ENCODE data around the gene ZFYVE21.

The ZFYVE21 gene

DNA sequence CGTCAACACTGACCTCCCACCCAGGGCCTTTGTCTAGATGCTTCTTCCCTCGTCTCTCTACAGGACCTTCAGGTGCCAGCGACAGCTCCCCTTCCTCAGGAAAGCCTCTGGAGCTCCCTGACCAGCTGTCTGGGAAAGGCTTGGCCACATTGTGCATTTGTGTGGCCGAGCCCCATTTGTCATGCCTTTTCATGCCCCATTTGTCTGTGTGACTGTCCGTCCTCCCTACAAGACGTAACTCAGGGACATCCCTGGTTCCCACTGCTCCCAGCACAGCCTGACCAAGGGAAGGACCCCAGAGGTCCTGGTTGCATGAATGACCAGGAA is 23.8 kb downstream of the ZFYVE21 start:
- no peak for DNase-seq

DNA sequence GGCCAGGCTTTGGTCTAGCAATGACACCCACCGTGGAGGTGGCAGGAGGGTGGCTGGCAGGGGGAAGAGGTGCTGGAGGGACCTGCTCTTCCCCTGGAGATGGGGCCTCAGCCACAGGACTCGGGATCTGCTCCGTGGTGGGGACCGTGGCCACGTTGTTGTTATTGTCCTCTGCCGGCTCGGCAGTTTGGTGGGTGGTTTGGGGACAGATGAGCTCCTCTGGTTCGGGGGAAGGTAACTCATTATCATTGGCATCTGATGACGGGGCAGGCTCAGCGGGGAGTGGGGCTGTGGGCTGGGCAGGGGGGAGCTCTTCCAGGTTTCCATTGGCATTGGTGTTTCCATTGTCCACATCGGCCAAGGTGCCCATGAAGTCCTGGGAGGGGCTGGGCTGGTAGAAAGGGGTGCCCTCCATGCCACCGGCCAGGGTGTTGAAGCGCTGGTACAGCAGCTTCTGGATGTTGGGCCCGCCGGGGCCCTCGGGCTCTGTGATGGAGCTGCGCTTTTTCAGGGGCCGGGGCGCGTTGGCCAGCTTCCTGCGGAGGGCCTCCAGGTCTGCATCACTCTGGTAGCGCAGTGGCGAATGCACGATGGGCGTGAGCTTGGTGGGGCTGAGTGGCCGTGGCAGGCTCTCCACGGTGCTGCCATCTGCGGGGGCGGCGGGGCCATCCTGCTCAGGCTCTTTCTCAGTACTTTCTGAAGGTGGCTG is 24.3 kb downstream of the ZFYVE21 start:
- DNase-seq: no peak

GRCh38 chr14:103740991-103741689 is 25.5 kb downstream of the ZFYVE21 start:
- DNase-seq: no peak

DNA sequence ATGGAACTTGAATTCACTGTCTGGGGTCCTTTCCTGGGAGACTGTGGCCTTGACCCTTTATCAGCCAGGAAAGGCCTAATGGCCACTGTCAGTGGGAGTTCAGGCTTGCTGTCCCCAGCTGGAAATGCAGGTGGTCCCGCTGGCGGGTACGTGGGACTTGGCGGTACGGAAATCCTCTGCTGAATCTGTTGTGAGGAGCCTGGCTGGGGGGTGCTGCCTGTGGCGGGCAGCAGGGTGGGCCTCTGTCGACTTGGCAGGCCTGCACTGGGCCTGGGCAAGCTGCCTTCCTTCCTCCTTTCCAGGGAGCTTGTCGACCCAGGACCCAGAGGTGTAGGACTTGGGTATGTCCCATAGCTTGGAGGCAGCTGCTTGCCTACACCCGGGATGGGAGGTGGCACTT is 26.3 kb downstream of the ZFYVE21 start:
- no peak for DNase-seq

- no peak for DNase-seq
Observed at GRCh38 chr14:103742499-103743255, 27.1 kb downstream of the ZFYVE21 start.

GRCh38 chr14:103743691-103744090 is 28.1 kb downstream of the ZFYVE21 start:
- no peak for DNase-seq

- DNase-seq: no peak
Observed at GRCh38 chr14:103744621-103745395, 29.2 kb downstream of the ZFYVE21 start.

- DNase-seq: no peak
Observed at GRCh38 chr14:103745424-103745823, 29.8 kb downstream of the ZFYVE21 start.

DNA sequence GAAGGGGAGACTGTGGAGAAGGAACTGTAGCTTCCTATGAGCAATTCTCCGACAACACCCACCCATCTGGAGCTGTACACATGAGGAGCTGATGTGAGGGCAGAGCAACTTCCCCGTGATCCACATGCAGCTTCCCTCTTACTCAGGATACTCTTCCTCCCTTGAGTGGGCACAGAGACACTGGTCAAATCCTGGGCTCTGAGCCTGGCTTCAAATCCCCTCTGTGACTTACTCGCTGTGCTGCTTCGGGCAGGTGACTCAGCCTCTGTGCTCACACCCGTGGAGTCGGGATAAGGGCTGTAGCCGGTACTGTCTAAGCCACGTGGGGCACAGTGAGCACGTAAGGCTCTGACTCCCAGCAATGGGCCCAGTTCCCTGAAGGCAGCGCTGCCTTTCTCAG is 31.1 kb downstream of the ZFYVE21 start:
- DNase-seq: no peak

DNA sequence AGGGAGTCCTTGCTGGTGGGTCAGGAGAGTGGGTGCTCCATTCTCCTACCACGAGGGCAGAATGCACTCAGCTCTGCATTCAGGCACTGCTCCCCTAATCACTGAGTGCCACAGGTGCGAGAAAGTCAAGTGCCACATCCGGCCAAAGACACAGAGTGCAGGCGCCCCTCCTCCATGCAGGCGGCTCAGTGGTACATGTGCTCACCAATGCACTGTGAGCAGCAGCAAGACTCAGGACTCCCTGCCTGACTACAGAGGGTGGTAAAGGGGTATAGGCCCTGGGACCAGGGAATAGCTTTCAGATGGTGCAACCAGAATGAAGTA is 32.9 kb downstream of the ZFYVE21 start:
- DNase-seq: no peak

- no peak for DNase-seq
Observed at GRCh38 chr14:103749452-103749851, 33.8 kb downstream of the ZFYVE21 start.

DNA sequence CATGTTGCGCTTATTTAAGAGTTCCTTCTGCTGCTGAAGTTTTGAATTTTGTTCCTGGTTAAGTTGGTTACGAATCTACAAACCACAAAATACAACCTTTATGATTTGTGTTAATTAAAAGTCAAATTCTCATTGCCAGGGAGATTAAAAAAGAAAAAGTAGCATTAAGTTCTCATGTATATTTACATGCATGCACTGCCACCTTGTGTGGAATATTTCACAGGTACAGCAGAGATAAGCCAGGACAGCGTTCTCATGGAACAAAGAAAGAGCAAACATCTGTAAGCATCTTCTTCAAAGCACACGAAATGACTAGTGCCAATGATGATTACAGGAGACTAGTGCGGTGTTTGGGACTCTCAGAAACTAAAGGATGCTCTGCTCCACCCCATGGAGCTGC is 34.2 kb downstream of the ZFYVE21 start:
- no peak for DNase-seq

GRCh38 chr14:103753774-103754173 is 38.2 kb downstream of the ZFYVE21 start:
- no peak for DNase-seq

GRCh38 chr14:103755060-103755459 is 39.5 kb downstream of the ZFYVE21 start:
- DNase-seq: no peak

GRCh38 chr14:103758059-103758776 is 42.6 kb downstream of the ZFYVE21 start:
- no peak for DNase-seq

DNA sequence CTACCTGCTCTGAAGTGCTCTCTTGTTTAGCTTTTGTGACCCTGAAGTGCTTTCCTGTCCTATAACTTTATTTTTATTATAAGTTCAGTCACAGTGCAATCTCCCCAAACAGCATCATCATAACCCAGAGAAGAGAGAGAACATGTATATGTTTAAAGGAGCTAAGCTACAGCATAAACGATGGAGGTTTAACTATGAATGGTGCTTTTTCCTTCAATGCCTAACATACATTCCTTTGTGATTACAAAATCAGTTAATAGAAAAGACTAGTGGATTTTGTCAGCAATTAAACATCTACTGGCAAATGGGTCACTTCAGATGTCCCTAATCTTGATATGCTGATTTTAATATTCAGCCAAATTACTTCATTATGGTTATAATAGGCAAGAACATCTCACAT is 46.4 kb downstream of the ZFYVE21 start:
- no peak for DNase-seq

DNA sequence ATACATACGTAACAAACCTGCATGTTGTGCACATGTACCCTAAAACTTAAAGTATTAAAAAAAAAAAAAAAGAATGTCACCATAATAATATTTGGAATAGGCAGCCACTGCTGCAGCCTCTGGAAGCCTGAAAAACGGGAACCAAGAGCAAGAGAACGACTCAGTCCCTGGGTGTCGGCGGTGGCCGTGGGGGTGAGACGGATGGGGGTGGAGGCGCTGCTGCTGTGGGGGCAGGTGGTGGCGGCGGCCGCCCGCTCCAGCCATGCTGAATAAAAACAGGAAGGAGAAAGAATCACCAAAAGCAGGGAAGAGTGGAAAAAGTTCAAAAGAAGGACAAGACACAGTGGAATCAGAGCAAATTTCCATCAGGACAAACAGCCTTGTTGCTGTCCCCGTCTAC is 46.9 kb downstream of the ZFYVE21 start:
- DNase-seq: no peak

DNA sequence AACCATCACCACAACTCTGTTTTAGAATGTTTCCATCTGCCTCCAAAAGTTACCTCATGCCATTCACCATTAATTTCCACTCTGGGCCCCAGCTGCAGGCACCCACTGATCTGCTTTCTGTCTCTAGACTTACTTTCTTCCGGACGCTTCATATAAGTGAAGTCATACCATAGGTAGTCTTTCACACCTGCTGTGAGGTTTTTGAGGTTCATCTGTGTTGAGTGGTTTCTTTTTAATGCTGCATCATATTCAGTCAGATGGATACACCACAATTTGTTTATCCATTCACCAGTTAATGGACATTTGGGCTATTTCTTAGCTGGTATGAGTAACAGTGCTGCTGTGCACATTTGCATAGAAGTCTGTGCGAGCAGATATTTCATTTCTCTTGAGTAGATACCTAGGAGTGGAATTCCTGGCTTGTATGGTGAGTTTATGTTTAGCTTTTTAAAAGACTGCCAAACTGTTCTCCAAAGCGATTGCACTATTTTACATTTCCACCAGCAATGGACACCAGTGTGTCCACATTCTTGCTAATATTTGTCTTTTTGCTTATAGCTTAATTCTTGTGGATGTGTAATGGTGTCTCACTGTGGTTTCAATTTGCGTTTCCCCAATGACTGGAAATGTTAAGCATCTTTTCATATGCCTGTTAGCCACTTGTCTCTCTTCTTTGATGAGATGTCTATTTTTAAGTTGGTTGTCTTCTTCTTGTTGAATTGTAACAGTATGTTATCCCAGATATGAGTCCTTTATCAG is 48.3 kb downstream of the ZFYVE21 start:
- DNase-seq: no peak

DNA sequence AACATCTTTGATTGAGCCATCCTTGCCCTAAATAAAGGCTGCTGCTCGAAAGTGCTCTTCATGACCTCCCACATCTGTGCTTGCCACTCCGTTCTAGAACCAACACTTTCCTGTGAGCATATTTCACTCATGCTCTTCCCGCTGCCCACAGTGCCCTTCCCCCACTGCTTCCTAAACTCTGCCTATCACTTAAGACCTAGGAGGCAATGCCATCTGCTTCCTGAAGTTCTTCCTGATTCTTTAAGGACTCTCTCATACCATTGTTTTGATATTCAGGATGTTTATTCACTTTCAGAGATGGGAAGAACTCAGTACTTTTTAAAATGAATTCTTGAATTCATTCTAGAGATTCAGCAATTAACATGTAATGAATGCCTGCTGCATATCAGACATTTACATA is 49.9 kb downstream of the ZFYVE21 start:
- no peak for DNase-seq

DNA sequence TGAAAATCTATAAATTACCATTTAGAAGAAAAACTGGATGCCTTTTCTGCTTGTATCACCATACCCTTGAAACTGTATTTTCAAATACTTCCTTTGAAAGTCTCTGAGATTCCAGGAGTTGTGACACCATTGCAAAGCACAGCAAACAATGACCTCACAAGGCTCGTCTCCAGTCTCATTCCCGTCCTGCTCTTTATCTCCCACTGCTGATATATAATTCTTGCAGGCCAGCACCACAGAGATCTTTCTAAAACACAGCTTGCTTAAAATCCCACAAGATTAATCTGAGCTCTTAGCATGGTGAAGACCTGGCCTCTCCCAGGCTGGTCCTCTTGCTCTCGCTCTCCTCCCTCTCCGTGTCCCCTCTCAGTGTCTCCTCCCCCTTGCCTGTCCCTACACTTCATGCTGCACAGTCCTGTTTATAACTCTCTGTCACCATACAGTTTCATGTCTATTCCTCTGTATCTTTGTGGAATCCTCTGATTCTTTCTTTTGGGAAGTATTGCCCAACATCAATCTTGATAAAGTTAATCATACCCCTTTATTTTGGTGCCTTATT is 51.8 kb downstream of the ZFYVE21 start:
- DNase-seq: no peak

- no peak for DNase-seq
Observed at GRCh38 chr14:103770500-103770899, 54.9 kb downstream of the ZFYVE21 start.

- DNase-seq: no peak
Observed at GRCh38 chr14:103770902-103771301, 55.3 kb downstream of the ZFYVE21 start.

Data from SHP77 (cell line).